ENCODE measurements around the gene ULK4. TPM values are rescaled to one million over a fixed set of nuclear protein-coding genes. Genes with fewer than 3 reads are reported as not detected.

The ULK4 gene
- total and polyA plus RNA-seq, 2 of the 4 experiments (the other 2 are of a cell fraction): 2.7 to 5.0 TPM

DNA sequence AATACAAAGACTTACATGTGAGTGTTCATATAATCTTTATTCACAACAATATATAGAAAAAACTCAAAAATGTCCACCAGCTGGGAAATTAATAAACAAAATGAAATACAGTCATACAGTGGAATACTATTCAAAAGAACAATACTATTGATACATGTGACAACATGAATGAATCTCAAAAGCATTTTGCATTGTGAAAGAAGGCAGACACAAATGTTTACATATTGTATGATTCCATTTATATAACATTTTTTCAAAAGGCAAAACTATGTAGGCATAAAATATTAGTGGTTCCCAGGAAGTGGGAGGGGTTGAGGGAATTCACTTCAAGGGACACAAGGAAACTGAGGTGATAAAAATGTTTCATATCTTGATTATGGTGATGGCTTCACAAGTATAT is 459.4 kb downstream of the ULK4 start:
- no peak overlapping the region for H2AFZ ChIP-seq (replicated peaks; ENCODE audit: low read length, poor library complexity)
- dilution Hi-C loops (cut with HindIII; ENCODE audit: low sequenced_read_pairs, unreplicated experiment): no loop called here
- H4K8ac ChIP-seq (ENCODE audit: low read depth in 2 of 2, low read length in 2 of 2): no peak overlapping the region
- no peak overlapping the region for H2BK5ac ChIP-seq (ENCODE audit: low read depth, low read length, poor library complexity, severe bottlenecking)
- H2BK120ac ChIP-seq (ENCODE audit: low read depth, low read length): no peak overlapping the region
- ATAC-seq (ENCODE audit: low read depth): no peak
- no peaks in the 10 kb centered on the region for H3K9me3 ChIP-seq (ENCODE audit: control insufficient read depth, insufficient read depth, low read length)
- no peak overlapping the region for H3K4ac ChIP-seq (ENCODE audit: low read depth, low read length)
- DNase-seq: no peak
- no peak overlapping the region for H2BK20ac ChIP-seq (ENCODE audit: low read depth, low read length)
- H4K20me1 ChIP-seq (ENCODE audit: insufficient read depth, low read length): no peaks in the 10 kb centered on the region
- H3K79me1 ChIP-seq (ENCODE audit: low read depth in 1 of 2, low read length in 2 of 2): no peaks in the 10 kb centered on the region
- H3K14ac ChIP-seq (replicated peaks; ENCODE audit: low read depth, low read length): no peak overlapping the region
- no peaks in the 10 kb centered on the region for H3K36me3 ChIP-seq (ENCODE audit: control insufficient read depth, insufficient read depth, low read length)
- H3K27me3 ChIP-seq (ENCODE audit: control insufficient read depth, insufficient read depth, low read length): no peaks in the 10 kb centered on the region
- intact Hi-C loops (cut with micrococcal nuclease): no loop called here
- ChIA-PET CTCF (no interaction called here), POLR2A (ENCODE audit: unreplicated experiment) (no interaction called here)
- no peak overlapping the region for H2AK9ac ChIP-seq (replicated peaks; ENCODE audit: low read depth, low read length, poor library complexity)
- TF ChIP-seq, protein P1, sequence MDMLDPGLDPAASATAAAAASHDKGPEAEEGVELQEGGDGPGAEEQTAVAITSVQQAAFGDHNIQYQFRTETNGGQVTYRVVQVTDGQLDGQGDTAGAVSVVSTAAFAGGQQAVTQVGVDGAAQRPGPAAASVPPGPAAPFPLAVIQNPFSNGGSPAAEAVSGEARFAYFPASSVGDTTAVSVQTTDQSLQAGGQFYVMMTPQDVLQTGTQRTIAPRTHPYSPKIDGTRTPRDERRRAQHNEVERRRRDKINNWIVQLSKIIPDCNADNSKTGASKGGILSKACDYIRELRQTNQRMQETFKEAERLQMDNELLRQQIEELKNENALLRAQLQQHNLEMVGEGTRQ (IDR thresholded peaks at IDR 0.05; ENCODE audit: low read depth, low read length): no peak
- TF ChIP-seq FOS (IDR thresholded peaks at IDR 0.05; ENCODE audit: low read depth, low read length): no peak
- TF ChIP-seq, protein P2, sequence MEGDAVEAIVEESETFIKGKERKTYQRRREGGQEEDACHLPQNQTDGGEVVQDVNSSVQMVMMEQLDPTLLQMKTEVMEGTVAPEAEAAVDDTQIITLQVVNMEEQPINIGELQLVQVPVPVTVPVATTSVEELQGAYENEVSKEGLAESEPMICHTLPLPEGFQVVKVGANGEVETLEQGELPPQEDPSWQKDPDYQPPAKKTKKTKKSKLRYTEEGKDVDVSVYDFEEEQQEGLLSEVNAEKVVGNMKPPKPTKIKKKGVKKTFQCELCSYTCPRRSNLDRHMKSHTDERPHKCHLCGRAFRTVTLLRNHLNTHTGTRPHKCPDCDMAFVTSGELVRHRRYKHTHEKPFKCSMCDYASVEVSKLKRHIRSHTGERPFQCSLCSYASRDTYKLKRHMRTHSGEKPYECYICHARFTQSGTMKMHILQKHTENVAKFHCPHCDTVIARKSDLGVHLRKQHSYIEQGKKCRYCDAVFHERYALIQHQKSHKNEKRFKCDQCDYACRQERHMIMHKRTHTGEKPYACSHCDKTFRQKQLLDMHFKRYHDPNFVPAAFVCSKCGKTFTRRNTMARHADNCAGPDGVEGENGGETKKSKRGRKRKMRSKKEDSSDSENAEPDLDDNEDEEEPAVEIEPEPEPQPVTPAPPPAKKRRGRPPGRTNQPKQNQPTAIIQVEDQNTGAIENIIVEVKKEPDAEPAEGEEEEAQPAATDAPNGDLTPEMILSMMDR (conservative IDR thresholded peaks at IDR 0.05; ENCODE audit: low read depth, low read length): no peak
- TF ChIP-seq MXI1 (IDR thresholded peaks at IDR 0.05; ENCODE audit: borderline replicate concordance, low read depth, low read length): no peak
- TF ChIP-seq MAFK (IDR thresholded peaks at IDR 0.05; ENCODE audit: low read depth, low read length): no peak
- no peak for TF ChIP-seq SMC3 (IDR thresholded peaks at IDR 0.05; ENCODE audit: low read depth, low read length)
- no peak for TF ChIP-seq NFE2L2 (IDR thresholded peaks at IDR 0.05; ENCODE audit: low read depth, low read length)
- TF ChIP-seq RAD21 (IDR thresholded peaks at IDR 0.05; ENCODE audit: low read length): no peak
- no peak for TF ChIP-seq RFX5 (IDR thresholded peaks at IDR 0.05; ENCODE audit: low read depth, low read length)
- no peak for TF ChIP-seq CHD1 (IDR thresholded peaks at IDR 0.05; ENCODE audit: low read depth, low read length)
- TF ChIP-seq, protein P3, sequence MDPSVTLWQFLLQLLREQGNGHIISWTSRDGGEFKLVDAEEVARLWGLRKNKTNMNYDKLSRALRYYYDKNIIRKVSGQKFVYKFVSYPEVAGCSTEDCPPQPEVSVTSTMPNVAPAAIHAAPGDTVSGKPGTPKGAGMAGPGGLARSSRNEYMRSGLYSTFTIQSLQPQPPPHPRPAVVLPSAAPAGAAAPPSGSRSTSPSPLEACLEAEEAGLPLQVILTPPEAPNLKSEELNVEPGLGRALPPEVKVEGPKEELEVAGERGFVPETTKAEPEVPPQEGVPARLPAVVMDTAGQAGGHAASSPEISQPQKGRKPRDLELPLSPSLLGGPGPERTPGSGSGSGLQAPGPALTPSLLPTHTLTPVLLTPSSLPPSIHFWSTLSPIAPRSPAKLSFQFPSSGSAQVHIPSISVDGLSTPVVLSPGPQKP (IDR thresholded peaks at IDR 0.05; ENCODE audit: borderline replicate concordance, low read depth, low read length): no peak
- no peak for TF ChIP-seq BHLHE40 (IDR thresholded peaks at IDR 0.05; ENCODE audit: low read depth, low read length)
- TF ChIP-seq CEBPB (IDR thresholded peaks at IDR 0.05; ENCODE audit: low read depth, low read length): no peak
- TF ChIP-seq POLR2A (IDR thresholded peaks at IDR 0.05; ENCODE audit: low read depth, low read length): no peak
- TF ChIP-seq RCOR1 (IDR thresholded peaks at IDR 0.05; ENCODE audit: insufficient replicate concordance, low read length): no peak
- TF ChIP-seq MAZ (IDR thresholded peaks at IDR 0.05; ENCODE audit: borderline replicate concordance, low read depth, low read length): no peak
- no peak overlapping the region for H3K4me2 ChIP-seq (ENCODE audit: low read depth, low read length)
- no peaks in the 10 kb centered on the region for H3K9me1 ChIP-seq (ENCODE audit: insufficient read depth, low read length)
- H3K9ac ChIP-seq (ENCODE audit: low read depth, low read length): no peak overlapping the region
- H4K91ac ChIP-seq (ENCODE audit: insufficient read depth, low read depth, low read length): no peak overlapping the region
- H3K23ac ChIP-seq (ENCODE audit: low read depth, low read length): no peak overlapping the region
- no peak overlapping the region for H3K18ac ChIP-seq (ENCODE audit: low read depth, low read length)
- H3K27ac ChIP-seq (ENCODE audit: insufficient read depth, low read length): no peak overlapping the region
- no TSS peak for BruUV-seq (replicated peaks)
- no peak overlapping the region for H2AK5ac ChIP-seq (ENCODE audit: low read depth, low read length)
- no peaks in the 10 kb centered on the region for H3K4me1 ChIP-seq (ENCODE audit: control insufficient read depth, insufficient read depth, low read length)
- H2BK15ac ChIP-seq (ENCODE audit: low read depth, low read length): no peak overlapping the region
- no peak overlapping the region for H3K4me3 ChIP-seq (ENCODE audit: insufficient read depth, low read depth, low read length)
- in situ Hi-C loops (cut with MboI; ENCODE audit: low sequenced_read_pairs): no loop called here
- H3K56ac ChIP-seq (ENCODE audit: extremely low read depth, insufficient read depth, low read length): no peak overlapping the region
- no peak overlapping the region for H4K5ac ChIP-seq (ENCODE audit: low read depth, low read length)
